BLaER1 (cell line): ENCODE results near the gene PWP2.
"Not testable (repeated sequence)": the region's sequence is repeated elsewhere in the genome, so short reads cannot be mapped to it uniquely, and the experiment has no call there.

Experiments
- H3K27ac ChIP-seq: shearing (Covaris generic); formaldehyde crosslinking; 2 replicates; pipeline ENCODE4 v1.8.1; 2022
- H3K27me3 ChIP-seq: shearing (Covaris generic); formaldehyde crosslinking; 2 replicates; pipeline ENCODE4 v1.8.1; 2022
- H3K36me3 ChIP-seq: shearing (Covaris generic); formaldehyde crosslinking; 2 replicates; pipeline ENCODE4 v1.8.1; 2022
- H3K4me1 ChIP-seq: shearing (Covaris generic); formaldehyde crosslinking; 2 replicates; pipeline ENCODE4 v1.8.1; 2022
- H3K4me2 ChIP-seq: shearing (Covaris generic); formaldehyde crosslinking; 2 replicates; pipeline ENCODE4 v1.8.1; 2022
- H3K4me3 ChIP-seq: shearing (Covaris generic); formaldehyde crosslinking; 2 replicates; pipeline ENCODE4 v1.8.1; 2022
- H3K9ac ChIP-seq: shearing (Covaris generic); formaldehyde crosslinking; 2 replicates; pipeline ENCODE4 v1.8.1; 2022
- H3K9me3 ChIP-seq: shearing (Covaris generic); formaldehyde crosslinking; 2 replicates; pipeline ENCODE4 v1.8.1; 2022
- H4K20me1 ChIP-seq: shearing (Covaris generic); formaldehyde crosslinking; 2 replicates; pipeline ENCODE4 v1.8.1; 2022

PWP2 gene

DNA sequence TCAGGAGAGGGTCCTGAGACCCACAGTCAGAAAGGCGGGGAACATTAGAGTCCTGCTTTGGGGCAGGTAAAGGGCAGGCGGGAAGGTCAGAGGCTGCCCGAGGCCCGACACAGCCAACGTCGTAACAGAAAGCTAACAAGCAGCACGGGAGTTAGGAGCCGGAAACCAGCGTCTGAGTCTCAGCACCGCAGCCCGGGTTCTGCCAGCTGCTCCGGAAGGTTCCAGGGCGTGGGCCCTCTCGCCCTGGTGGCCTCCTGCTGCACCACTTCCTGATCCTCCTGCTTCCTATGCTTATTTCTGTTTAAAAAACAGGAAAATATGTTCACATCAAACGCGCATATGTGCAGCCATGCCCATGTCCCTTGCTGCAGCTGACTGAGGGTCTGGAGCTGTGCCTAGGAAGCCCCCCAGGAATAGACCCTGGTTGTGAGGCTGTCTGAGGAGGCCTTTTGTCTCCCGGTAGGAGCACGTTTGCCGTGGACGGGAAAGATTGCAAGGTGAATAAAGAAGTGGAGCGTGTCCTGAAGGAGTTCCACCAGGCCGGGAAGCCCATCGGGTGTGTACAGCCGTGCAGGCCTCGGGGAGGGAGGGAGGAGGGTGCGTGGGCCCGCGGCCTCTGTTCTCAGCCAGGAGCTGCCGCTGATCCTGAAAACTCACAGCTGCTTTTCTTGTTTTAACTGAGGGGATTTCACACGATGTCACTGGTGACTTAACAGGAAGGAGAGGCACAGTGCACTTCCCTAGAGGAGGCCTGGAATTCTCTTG lies 32.8 kb downstream of the PWP2 start:
- H4K20me1 ChIP-seq, H3K9me3 ChIP-seq, H3K36me3 ChIP-seq, H3K4me1 ChIP-seq, H3K4me3 ChIP-seq, H3K4me2 ChIP-seq, H3K9ac ChIP-seq, H3K27me3 ChIP-seq: not testable (repeated sequence)
- H3K27ac ChIP-seq = 0 out of 2 replicates have a peak overlapping the region, but pooled peaks have one; percentile 59

GRCh38 chr21:44140552-44140932 lies 33.3 kb downstream of the PWP2 start:
- H4K20me1 ChIP-seq, H3K27me3 ChIP-seq: not testable (repeated sequence)

GRCh38 chr21:44142470-44142869 lies 35.3 kb downstream of the PWP2 start:
- H4K20me1 ChIP-seq, H3K36me3 ChIP-seq, H3K9me3 ChIP-seq, H3K27me3 ChIP-seq, H3K4me2 ChIP-seq, H3K4me1 ChIP-seq, H3K27ac ChIP-seq, H3K9ac ChIP-seq, H3K4me3 ChIP-seq: not testable (repeated sequence)

More at GRCh38 chr21:44140552-44140932, 33.3 kb downstream of the PWP2 start:
- H3K36me3 ChIP-seq, H3K27ac ChIP-seq, H3K4me2 ChIP-seq, H3K4me1 ChIP-seq, H3K9me3 ChIP-seq, H3K9ac ChIP-seq, H3K4me3 ChIP-seq: not testable (repeated sequence)

GRCh38 chr21:44143380-44143779 lies 36.2 kb downstream of the PWP2 start:
- not testable (repeated sequence) for H3K27me3 ChIP-seq, H3K27ac ChIP-seq, H3K9me3 ChIP-seq, H3K9ac ChIP-seq, H3K4me2 ChIP-seq, H4K20me1 ChIP-seq, H3K36me3 ChIP-seq, H3K4me3 ChIP-seq, H3K4me1 ChIP-seq

- H3K9me3 ChIP-seq, H3K4me3 ChIP-seq, H3K4me2 ChIP-seq, H3K4me1 ChIP-seq, H3K27me3 ChIP-seq, H3K36me3 ChIP-seq, H3K9ac ChIP-seq, H3K27ac ChIP-seq, H4K20me1 ChIP-seq: not testable (repeated sequence)
These were observed 36.8 kb downstream of the PWP2 start for GRCh38 chr21:44143996-44144395.

DNA sequence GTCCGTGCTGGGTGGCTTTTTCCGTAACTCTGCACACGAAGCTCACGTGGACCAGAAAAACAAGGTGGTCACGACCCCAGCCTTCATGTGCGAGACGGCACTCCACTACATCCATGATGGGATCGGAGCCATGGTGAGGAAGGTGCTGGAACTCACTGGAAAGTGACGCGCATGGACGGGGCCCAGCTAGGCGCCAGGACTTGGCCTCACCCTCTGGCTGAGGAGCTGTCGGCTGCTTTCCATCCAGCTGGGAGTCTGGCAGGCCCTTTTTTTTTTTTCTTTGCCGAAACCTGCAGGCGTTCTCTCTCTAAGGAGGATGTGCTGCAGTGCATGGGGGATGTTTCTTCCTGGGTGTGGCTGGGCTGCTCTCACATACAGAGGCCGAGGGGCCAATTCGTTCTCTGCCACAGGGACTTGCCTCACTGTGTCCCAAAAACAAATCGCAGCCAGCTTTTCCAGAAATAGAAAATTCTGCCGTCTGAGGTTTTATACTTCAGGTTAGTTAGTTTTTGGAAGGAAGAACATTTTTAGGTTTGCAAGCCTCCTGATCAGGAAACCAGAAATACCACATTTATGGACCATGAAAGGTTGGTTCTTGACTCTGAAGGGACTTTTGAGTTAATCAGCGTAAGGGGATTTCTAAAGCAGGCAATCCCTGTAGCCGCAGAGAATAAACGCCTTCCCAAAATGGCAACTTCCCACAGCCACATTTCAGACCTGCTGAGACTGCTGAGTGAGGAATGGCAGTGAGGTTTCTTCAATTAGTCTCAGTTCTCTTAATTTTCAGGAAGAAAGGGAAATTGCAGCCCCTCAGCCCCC lies 37.8 kb downstream of the PWP2 start:
- not testable (repeated sequence) for H3K36me3 ChIP-seq, H3K9ac ChIP-seq, H3K9me3 ChIP-seq, H4K20me1 ChIP-seq, H3K4me1 ChIP-seq, H3K27ac ChIP-seq, H3K27me3 ChIP-seq, H3K4me3 ChIP-seq, H3K4me2 ChIP-seq

- not testable (repeated sequence) for H3K4me1 ChIP-seq, H3K27ac ChIP-seq
These were observed 38.4 kb downstream of the PWP2 start for GRCh38 chr21:44145616-44146015.

GRCh38 chr21:44147108-44147507 lies 39.9 kb downstream of the PWP2 start:
- H3K9ac ChIP-seq, H3K36me3 ChIP-seq, H3K4me1 ChIP-seq, H3K4me2 ChIP-seq, H3K27ac ChIP-seq, H4K20me1 ChIP-seq, H3K4me3 ChIP-seq, H3K9me3 ChIP-seq, H3K27me3 ChIP-seq: not testable (repeated sequence)

More at GRCh38 chr21:44145616-44146015, 38.4 kb downstream of the PWP2 start:
- not testable (repeated sequence) for H3K36me3 ChIP-seq, H4K20me1 ChIP-seq, H3K9me3 ChIP-seq, H3K9ac ChIP-seq, H3K4me2 ChIP-seq, H3K27me3 ChIP-seq, H3K4me3 ChIP-seq

- H3K4me3 ChIP-seq, H3K36me3 ChIP-seq, H3K9ac ChIP-seq, H3K4me2 ChIP-seq, H4K20me1 ChIP-seq, H3K4me1 ChIP-seq, H3K9me3 ChIP-seq, H3K27me3 ChIP-seq, H3K27ac ChIP-seq: not testable (repeated sequence)
These were observed 43.1 kb downstream of the PWP2 start for GRCh38 chr21:44150255-44150654.

DNA sequence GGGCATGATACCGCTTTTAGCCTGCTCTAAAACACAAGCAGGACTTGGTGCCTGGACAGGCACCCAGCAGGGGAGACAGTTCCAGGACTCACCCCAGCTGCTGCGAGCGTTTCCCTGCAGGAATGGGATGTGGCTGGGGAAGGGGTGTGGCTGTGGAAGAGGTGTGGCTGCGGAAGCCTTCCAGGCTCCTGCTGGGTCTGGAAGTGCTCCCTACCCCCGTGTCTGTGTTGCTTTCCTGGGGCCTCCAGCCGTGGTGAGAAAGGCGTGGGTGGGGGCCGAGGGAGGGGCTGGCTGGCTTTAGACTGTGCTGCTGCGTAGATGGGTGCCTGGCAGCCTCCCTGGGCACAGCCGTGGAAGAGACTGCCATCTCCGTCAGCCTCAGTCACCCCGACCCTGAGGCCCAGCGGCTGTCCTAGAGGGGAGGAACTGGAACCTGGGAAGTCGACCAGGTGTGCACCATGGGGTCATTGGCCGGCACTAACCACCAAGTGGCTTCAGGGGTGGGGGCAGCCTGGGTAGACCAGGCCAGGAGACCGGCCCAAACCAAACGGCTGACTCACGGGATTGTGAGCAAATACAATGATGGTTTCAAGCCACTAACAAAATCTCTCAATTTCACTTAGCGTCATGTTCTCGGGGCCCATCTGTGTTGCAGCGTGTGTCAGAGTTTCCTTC lies 46.2 kb downstream of the PWP2 start:
- not testable (repeated sequence) for H3K4me2 ChIP-seq, H3K36me3 ChIP-seq, H3K9ac ChIP-seq, H3K4me3 ChIP-seq, H4K20me1 ChIP-seq, H3K27me3 ChIP-seq, H3K9me3 ChIP-seq, H3K4me1 ChIP-seq, H3K27ac ChIP-seq

GRCh38 chr21:44153889-44154228 lies 46.7 kb downstream of the PWP2 start:
- not testable (repeated sequence) for H3K9me3 ChIP-seq, H3K4me3 ChIP-seq, H3K4me2 ChIP-seq, H4K20me1 ChIP-seq, H3K27ac ChIP-seq, H3K36me3 ChIP-seq, H3K9ac ChIP-seq, H3K4me1 ChIP-seq, H3K27me3 ChIP-seq

DNA sequence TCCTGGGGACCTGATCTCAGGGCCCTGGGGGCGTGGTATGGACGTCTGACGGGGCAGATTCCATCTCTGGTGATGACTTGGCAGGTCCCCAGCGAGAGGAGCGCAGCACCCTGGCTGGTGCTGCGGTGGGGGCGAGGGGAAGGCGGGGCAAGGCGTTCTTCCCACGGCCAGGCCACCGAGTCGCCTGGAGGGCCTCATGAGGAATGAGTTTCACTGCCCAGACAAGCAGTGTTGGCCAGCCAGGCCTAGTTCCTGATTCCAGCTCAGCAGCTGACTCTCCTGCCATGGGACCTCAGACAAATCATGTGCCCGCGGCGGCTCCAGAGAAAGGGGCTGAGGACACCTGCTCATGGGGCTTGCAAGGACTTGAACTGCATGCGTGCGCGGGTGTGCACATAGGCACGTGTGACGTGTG lies 47.6 kb downstream of the PWP2 start:
- H3K27ac ChIP-seq, H3K4me1 ChIP-seq, H3K4me3 ChIP-seq: not testable (repeated sequence)

DNA sequence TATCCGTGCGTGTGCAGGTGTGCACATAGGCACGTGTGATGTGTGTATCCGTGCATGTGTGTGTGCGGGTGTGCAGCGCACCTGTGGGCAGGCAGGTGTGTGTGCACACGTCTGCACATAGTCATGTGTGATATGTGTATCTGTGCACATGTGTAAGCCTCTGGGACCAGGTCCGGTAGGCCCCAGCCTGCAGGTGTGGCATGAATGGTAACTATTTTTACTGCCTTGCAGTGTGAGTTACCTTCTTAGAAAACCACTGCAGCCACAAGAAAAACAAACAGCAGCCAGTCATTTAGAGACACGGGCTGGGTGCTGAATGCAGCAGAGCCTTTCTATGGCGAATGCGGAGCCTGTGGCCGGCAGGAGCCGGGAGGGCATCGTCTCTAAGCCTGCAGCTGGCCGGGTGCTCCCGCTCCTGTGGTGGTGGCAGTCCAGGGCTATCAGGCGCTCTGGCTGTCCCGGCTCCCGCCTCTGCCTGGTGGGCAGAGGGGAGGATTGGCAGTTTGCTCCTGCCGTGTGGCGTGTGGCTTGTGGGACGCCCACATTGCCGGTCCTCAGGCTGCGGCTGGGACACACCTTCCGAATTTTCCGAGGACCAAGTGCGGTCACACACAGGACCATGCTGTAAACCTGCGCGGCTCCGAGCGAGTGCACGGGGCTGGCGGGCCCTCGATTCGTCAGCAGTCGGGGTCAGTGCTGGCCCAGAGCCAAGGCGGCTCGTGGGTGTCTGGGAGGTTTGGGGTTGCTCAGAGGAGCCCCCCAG lies 48.2 kb downstream of the PWP2 start:
- not testable (repeated sequence) for H3K4me2 ChIP-seq, H3K27ac ChIP-seq, H3K9me3 ChIP-seq, H3K36me3 ChIP-seq, H3K9ac ChIP-seq, H3K4me1 ChIP-seq, H4K20me1 ChIP-seq, H3K27me3 ChIP-seq, H3K4me3 ChIP-seq

More for the DNA sequence above, 47.6 kb downstream of the PWP2 start:
- H3K9me3 ChIP-seq, H3K27me3 ChIP-seq, H4K20me1 ChIP-seq, H3K4me2 ChIP-seq, H3K9ac ChIP-seq, H3K36me3 ChIP-seq: not testable (repeated sequence)

- H3K27me3 ChIP-seq, H3K9me3 ChIP-seq, H3K27ac ChIP-seq, H3K4me1 ChIP-seq, H3K36me3 ChIP-seq, H4K20me1 ChIP-seq, H3K9ac ChIP-seq, H3K4me2 ChIP-seq, H3K4me3 ChIP-seq: not testable (repeated sequence)
These were observed 48.8 kb downstream of the PWP2 start for GRCh38 chr21:44155994-44156380.
